ENCODE data around the gene ACAP3. TPM values are rescaled to one million over a fixed set of nuclear protein-coding genes. Genes with fewer than 3 reads are reported as not detected.

The ACAP3 gene
- total and polyA plus RNA-seq, 2 experiments from 2014 or later: 8.1 to 31.9 TPM

- Mint-ChIP-seq H3K4me3 (no peak overlapping the region), H3K36me3 (ENCODE audit: low read depth) (peaks cover 3% of the 10 kb centered on the region; the same call in 1 of the 3 replicates), H3K4me1 (peaks cover under 1% of the 10 kb centered on the region; the same call in 1 of the 3 replicates), H3K9me3 (no peaks in the 10 kb centered on the region), H3K27ac (no peak overlapping the region), H3K27me3 (ENCODE audit: insufficient read depth, low read depth, poor library complexity) (peaks cover 2% of the 10 kb centered on the region)
- no peaks in the 10 kb centered on the region for H4K20me1 ChIP-seq (replicated peaks; ENCODE audit: insufficient read depth)
- H3K4me3 ChIP-seq: peak overlapping the region; percentile 47; the same call in 1 of the 2 replicates
- peak overlapping the region; percentile 77; the same call in 1 of the 2 replicates for H3K4me2 ChIP-seq
- TF ChIP-seq ZNF331 (CRISPR knock-in tag; IDR thresholded peaks at IDR 0.05; ENCODE audit: low read depth): no peak
- no peaks in the 10 kb centered on the region for H3K9me2 ChIP-seq (ENCODE audit: insufficient read depth)
- no peaks in the 10 kb centered on the region for H3K79me2 ChIP-seq (replicated peaks; ENCODE audit: insufficient read depth)
- H3F3A ChIP-seq (replicated peaks; ENCODE audit: low read depth): peaks cover 6% of the 10 kb centered on the region; the same call in 1 of the 2 replicates
- H3K27ac ChIP-seq (ENCODE audit: low read depth): no peak overlapping the region
- H2AFZ ChIP-seq: no peak overlapping the region
- DNase-seq (ENCODE audit: low spot score) (no peak), ATAC-seq (peak; percentile 16)
- no peaks in the 10 kb centered on the region for H3K36me3 ChIP-seq (ENCODE audit: insufficient read depth)
- peaks cover 10% of the 10 kb centered on the region; the same call in 1 of the 2 replicates for H3K27me3 ChIP-seq (ENCODE audit: insufficient read depth)
- H3K4me1 ChIP-seq (ENCODE audit: insufficient read depth): peaks cover 3% of the 10 kb centered on the region; the same call in 1 of the 2 replicates
Observed at GRCh38 chr1:1245817-1246576, 61.7 kb downstream of the ACAP3 start.

GRCh38 chr1:1245178-1245816, 62.4 kb downstream of the ACAP3 start:
- Histone ChIP-seq H3F3A (replicated peaks; ENCODE audit: low read depth) (no peaks in the 10 kb centered on the region), H3K27me3 (ENCODE audit: insufficient read depth) (peaks cover 10% of the 10 kb centered on the region; the same call in 1 of the 2 replicates)

More at GRCh38 chr1:1245178-1245816, 62.4 kb downstream of the ACAP3 start:
- H3K27ac ChIP-seq (ENCODE audit: low read depth): no peak overlapping the region
- Mint-ChIP-seq H3K27ac (no peak overlapping the region), H3K27me3 (ENCODE audit: insufficient read depth, low read depth, poor library complexity) (peaks cover 4% of the 10 kb centered on the region), H3K9me3 (no peaks in the 10 kb centered on the region), H3K4me3 (no peak overlapping the region), H3K4me1 (no peaks in the 10 kb centered on the region), H3K36me3 (ENCODE audit: low read depth) (peaks cover 3% of the 10 kb centered on the region; the same call in 1 of the 3 replicates)
- no peak overlapping the region for H3K4me3 ChIP-seq
- no peak for DNase-seq (ENCODE audit: low spot score)
- H3K9me2 ChIP-seq (ENCODE audit: insufficient read depth): no peaks in the 10 kb centered on the region
- no peaks in the 10 kb centered on the region for H3K79me2 ChIP-seq (replicated peaks; ENCODE audit: insufficient read depth)
- TF ChIP-seq REST (IDR thresholded peaks at IDR 0.05; ENCODE audit: unreplicated experiment) (no peak), ZNF462 (CRISPR knock-in tag; IDR thresholded peaks at IDR 0.05) (no peak), POLR2AphosphoS5 (IDR thresholded peaks at IDR 0.05; ENCODE audit: low read depth) (no peak), STAT1 (IDR thresholded peaks at IDR 0.05; ENCODE audit: unreplicated experiment) (no peak), CREB1 (CRISPR knock-in tag; IDR thresholded peaks at IDR 0.05; ENCODE audit: low read depth) (no peak), JUNB (IDR thresholded peaks at IDR 0.05; ENCODE audit: unreplicated experiment) (no peak), NANOG (IDR thresholded peaks at IDR 0.05; ENCODE audit: borderline replicate concordance) (no peak)
- H3K36me3 ChIP-seq (ENCODE audit: insufficient read depth): no peaks in the 10 kb centered on the region
- H4K20me1 ChIP-seq (replicated peaks; ENCODE audit: insufficient read depth): no peaks in the 10 kb centered on the region
- no peak overlapping the region for H2AFZ ChIP-seq
- no peak for ATAC-seq
- peaks cover 3% of the 10 kb centered on the region; the same call in 1 of the 2 replicates for H3K4me1 ChIP-seq (ENCODE audit: insufficient read depth)
- no peak overlapping the region for H3K4me2 ChIP-seq

All from GM23338 (cell line).